ENCODE measurements around the gene VWF.

VWF gene

DNA sequence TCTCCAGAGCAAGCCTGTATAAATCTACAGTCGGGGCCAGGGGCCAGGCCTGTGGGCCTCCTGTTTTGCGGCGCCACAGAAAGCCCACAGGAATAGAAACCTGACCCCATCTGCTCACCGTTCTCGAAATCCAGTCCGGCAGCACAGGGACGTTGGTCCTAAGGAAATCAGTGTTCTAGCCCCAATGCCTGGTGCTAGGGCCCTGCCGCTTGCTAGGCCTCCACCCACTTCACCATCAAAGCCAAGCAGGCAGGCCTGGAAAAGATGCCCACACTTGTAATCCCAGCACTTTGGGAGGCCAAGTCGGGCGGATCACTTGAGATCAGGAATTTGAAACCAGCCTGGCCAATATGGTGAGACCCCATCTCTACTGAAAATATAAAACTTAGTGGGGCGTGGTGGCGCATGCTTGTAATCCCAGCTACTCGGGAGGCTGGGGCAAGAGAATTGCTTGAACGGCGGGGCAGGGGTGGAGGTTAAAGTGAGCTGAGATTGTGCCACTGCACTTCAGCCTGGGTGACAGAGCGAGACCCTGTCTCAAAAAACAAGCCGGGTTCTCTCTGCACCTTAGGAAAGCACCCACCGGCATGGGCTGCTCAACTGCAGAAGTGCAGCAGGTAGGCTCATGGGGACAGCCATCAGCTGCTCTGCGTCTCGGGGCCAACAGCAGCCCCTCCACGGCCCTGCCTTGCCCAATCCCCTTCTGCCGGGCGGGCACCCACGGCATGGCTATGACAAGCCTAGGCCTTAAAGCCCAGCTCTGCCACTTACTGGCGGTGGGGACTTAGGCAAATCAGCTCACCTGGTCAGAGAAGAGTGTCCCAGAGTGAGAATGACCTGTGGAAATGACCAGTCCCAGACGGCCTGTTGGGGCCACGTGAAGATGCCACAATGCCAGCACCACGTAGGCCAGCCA, 47.4 kb downstream of the VWF start:
- no peak for DNase-seq

GRCh38 chr12:6076346-6076745, 48.1 kb downstream of the VWF start:
- no peak for DNase-seq

- DNase-seq, result no peak
Observed at GRCh38 chr12:6074979-6075585, 49.4 kb downstream of the VWF start.

- no peak for DNase-seq
Observed at GRCh38 chr12:6074427-6074826, 50.0 kb downstream of the VWF start.

DNA sequence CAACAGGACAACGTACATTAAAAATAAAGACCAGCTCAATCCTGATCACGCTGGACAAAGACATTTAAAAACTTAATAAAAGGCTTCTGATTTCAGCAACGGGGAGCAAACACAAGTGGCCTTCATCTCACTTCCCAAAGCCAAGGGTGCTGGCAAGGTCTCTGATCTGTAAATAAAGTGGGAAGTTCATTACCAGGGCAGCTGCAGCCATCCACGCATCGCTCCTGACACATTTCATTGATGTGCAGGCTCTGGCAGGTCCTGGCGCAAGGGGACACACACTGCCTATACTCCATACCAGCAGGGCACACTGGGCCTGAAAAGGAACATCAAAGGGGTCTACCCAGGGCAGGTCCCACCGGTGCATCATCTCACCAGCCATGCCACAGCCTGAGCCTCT, 51.0 kb downstream of the VWF start:
- DNase-seq, result no peak

DNA sequence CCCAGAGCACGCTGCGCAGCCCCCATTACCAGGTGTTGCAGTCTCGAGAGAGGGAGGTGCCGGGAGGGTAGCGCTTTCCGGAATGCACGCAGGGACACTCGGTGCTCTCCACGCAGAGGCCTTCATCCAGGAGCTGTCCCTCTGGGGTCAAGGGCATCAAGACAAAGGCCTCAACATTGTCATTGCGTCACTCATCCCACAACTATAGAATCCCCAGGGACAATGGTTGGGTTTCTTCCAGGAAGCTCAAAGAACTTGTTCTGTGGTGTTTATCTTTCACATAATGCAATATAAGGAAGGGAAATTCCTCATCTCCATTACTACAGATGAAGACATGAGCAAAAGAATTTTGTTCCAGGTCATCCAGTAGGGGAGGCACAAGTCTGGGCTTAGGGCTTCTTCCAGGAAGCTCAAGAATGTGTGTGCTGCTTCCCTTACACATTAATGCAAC, 52.1 kb downstream of the VWF start:
- no peak for DNase-seq

DNA sequence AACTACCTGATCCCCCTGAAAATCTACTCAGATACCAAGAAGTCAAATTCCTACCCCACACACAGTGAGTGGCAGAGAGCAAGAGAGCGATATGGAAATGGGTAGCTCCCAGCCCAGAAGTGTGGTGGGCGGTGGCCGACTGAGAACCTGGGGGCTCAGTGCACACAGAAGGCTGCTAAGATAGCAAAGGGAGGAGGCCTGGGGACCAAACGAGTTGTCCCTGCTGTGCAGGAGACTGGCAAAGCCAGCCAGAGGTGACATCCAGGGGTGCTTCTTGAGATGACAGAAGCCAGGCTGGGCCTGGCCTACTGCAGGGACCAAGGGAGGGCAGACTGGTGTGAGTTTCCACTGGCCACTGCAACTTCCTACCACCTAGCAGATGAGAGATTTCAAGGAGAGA, 52.9 kb downstream of the VWF start:
- no peak for DNase-seq

GRCh38 chr12:6070472-6071257, 53.8 kb downstream of the VWF start:
- DNase-seq, result no peak

DNA sequence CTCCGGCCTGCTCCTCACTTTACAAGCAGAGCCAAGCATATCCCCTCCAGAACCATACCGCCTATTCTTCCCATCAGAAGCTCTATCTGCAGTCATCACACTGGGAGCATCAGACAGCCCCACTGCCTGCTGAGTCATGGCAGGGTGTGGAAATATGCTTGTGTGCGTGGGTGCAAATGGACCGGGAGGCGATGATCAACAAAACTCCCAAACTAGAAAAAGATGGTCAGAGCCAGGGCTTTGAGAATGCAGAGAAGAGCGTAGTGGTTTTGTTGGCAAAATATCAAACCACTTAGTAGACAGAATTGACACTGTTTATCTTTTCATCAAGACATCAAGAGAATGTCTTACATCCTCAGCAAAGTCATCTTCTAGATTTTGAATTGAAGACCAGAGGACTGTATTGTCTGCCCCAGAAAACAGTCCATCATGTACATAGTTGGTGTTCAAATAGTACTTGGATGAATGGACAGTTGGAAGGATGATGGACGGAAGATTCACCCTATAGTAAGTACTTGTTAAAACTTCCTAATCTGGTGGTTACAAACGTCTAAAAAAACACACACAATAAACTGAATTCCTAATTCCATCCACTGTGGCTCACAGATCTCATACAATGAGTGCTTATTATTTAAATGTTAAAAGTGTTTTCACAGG, 54.9 kb downstream of the VWF start:
- DNase-seq, result no peak

DNA sequence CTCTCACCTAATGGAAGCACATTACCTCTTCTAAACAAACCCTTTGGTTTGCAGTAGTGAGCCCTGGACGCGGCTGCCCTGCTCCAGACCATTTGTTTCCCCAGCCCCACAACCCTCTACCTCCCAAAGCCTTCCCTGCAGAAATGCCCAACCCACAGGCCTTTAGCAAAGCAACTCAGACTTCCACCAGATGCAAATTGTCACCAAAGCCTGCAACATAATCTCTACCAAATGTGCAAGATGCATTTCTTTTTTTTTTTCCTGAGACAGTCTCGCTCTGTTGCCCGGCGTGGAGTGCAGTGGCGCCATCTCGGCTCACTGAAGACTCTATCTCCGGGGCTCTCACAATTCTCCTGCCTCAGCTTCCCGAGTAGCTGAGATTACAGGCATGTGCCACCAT, 56.2 kb downstream of the VWF start:
- no peak for DNase-seq

DNA sequence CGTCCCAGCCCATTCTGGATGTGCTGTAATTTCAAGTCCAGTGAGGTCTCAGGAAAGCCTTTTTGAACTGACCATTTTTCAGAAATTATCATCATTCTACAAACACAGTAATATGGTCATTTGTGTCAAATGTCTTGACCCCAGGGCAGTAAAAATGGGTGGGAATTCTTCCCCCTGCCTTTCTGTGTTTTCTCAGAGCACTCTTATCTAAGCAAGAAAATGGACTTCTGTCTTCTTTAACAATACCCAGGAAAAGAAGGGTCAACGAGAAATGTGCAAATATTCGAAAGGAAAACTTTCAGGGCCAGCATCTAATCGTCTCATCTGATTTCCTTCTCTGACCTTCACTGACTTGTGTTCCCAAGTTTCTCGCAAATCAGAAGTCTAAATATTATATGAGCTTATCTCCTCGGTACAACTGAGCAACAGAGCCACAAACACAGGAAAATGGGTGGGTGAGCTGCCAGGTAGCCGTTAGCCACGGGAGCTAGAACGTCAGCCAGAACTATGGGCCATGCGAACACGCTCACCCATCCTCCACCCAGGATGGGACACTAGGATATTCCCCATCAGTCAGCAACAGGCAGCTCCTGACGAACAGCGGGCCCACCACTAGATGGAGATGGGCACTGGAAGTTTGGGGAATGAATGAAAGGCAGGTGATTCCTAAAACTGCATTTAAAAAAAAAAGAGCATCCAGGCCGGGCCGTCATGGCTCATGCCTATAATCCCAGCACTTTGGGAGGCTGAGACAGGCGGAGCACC, 57.1 kb downstream of the VWF start:
- DNase-seq, result no peak

DNA sequence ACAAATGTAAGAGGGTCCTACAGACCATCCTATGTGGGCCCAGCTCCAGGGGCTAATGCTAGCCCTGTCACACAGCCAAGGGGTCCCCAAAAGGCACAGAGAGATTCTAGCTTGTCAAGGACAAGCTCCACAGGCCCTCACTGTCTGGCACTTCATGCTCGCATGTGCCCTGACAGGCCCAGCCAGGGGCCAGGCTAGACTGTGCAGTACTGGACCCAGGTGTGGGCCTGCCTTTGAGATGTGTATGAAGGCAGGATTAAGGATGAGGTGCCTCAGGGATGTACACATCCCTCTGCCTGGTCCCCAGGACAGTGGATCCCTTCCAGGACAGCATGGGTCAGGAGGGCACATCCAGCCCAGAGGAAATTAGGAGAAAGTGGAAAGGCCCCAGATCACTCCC, 57.8 kb downstream of the VWF start:
- no peak for DNase-seq

- DNase-seq, result no peak
Observed at GRCh38 chr12:6065863-6066199, 58.6 kb downstream of the VWF start.

DNA sequence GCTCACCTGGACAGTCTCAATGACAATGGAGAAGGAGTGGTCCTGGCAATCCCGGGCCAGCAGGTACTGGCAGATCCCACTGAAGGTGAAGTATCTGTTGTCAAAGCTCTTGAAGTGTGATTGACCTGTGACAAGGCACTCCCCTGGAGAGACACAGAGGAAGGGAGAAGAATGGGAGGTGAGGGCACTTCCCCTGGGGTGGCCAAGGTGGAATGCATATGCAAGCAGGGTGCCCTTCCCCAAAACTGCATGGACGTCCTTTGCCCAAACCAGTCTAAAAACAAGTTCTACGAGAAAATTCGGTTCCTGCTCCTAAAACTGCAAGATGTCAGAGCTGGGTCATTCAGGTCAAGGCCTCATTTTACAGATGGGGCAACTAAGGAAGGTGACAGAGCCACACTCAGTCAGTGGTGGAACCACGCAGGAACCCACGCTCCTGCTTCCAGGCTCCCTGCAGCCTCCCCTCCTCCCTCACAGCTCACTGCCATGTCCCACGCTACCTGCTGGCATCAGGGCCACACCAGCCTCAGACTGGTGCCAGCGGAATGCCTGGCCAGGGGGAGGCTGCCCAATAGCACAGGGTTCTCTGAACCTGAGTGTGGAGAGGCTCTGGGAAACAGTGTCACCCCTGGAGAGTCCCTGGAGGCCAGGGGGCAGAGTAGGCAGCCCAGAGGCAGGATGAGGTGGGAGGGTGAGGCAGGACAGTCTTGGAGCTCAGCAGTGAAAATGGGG, 59.2 kb downstream of the VWF start:
- DNase-seq, result no peak

GRCh38 chr12:6062757-6063735, 61.4 kb downstream of the VWF start:
- DNase-seq, result no peak

DNA sequence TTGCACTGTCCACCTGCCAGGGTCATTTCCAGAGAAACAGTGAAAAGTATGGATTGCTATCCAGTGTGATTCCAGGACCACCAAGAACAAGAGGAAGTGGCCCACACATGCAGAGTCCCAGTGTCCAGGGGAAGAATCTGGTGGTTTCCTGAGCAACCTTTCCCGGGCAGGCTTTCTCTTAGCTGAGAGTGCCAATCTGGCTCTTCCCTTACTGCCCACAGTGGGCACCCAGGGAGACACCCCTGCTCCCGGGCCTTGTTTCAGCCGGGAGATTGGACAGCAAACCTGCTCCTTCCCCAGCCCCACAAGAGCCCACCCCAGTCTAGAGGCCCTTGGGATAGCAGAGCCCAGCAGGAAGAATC, 62.1 kb downstream of the VWF start:
- no peak for DNase-seq

GRCh38 chr12:6061660-6062059, 62.8 kb downstream of the VWF start:
- no peak for DNase-seq

GRCh38 chr12:6059860-6060565, 64.5 kb downstream of the VWF start:
- DNase-seq, result no peak

- no peak for DNase-seq
Observed at GRCh38 chr12:6059221-6059620, 65.2 kb downstream of the VWF start.
